ENCODE results near the gene TDRD7. TPM values are rescaled to one million over a fixed set of nuclear protein-coding genes. Genes with fewer than 3 reads are reported as not detected.

Gene TDRD7
- total and polyA plus RNA-seq, 9 of the 15 experiments (the other 6 are each of a cell fraction or from before 2014, with no cell fraction given): 2.2 to 7.7 (median 5.2) TPM

DNA sequence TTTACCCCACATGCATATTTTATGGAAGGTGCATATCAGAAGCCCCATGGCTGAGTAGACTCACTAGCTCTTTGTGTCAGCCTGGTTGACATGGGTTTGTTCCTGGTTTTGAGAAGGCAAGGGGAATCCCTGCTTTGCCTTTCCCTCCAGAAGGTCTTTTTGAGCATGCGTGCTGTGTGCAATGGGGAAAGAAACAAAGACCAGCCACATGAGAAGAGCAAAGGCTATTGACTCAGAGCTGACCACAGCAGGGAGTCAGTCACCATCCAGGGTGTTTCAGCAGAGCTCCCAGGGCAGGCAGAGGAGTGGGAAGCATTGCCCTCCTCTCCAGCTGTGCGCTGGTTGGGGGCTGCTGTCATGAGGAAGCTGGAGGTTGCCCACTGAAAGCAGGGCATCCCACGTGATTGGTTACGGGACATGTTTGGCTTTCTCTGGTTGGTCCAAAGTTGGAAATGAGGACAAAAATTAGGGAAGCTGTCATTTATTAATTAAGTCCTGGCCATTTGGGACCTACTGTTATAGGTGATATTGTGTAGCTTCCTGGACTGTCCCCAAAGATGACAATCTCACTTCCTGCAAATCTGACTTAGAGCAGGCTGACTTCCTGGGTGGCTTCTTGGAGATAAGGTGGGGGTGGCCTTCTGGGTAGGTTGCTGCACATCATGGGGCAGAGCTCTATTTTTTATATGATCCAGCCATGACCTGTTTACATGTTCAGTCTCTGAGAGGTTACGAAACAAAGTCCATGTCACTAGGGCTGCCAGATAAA lies 48.9 kb upstream of the TDRD7 start (continued):
- TF ChIP-seq, protein P1, sequence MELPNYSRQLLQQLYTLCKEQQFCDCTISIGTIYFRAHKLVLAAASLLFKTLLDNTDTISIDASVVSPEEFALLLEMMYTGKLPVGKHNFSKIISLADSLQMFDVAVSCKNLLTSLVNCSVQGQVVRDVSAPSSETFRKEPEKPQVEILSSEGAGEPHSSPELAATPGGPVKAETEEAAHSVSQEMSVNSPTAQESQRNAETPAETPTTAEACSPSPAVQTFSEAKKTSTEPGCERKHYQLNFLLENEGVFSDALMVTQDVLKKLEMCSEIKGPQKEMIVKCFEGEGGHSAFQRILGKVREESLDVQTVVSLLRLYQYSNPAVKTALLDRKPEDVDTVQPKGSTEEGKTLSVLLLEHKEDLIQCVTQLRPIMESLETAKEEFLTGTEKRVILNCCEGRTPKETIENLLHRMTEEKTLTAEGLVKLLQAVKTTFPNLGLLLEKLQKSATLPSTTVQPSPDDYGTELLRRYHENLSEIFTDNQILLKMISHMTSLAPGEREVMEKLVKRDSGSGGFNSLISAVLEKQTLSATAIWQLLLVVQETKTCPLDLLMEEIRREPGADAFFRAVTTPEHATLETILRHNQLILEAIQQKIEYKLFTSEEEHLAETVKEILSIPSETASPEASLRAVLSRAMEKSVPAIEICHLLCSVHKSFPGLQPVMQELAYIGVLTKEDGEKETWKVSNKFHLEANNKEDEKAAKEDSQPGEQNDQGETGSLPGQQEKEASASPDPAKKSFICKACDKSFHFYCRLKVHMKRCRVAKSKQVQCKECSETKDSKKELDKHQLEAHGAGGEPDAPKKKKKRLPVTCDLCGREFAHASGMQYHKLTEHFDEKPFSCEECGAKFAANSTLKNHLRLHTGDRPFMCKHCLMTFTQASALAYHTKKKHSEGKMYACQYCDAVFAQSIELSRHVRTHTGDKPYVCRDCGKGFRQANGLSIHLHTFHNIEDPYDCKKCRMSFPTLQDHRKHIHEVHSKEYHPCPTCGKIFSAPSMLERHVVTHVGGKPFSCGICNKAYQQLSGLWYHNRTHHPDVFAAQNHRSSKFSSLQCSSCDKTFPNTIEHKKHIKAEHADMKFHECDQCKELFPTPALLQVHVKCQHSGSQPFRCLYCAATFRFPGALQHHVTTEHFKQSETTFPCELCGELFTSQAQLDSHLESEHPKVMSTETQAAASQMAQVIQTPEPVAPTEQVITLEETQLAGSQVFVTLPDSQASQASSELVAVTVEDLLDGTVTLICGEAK (IDR thresholded peaks at IDR 0.05): peak; percentile 80
- TF ChIP-seq, protein P1 (CRISPR knock-in tag; IDR thresholded peaks at IDR 0.05): no peak
- no peak for TF ChIP-seq ESRRB (CRISPR knock-in tag; IDR thresholded peaks at IDR 0.05; ENCODE audit: borderline replicate concordance)
- TF ChIP-seq, protein P2, sequence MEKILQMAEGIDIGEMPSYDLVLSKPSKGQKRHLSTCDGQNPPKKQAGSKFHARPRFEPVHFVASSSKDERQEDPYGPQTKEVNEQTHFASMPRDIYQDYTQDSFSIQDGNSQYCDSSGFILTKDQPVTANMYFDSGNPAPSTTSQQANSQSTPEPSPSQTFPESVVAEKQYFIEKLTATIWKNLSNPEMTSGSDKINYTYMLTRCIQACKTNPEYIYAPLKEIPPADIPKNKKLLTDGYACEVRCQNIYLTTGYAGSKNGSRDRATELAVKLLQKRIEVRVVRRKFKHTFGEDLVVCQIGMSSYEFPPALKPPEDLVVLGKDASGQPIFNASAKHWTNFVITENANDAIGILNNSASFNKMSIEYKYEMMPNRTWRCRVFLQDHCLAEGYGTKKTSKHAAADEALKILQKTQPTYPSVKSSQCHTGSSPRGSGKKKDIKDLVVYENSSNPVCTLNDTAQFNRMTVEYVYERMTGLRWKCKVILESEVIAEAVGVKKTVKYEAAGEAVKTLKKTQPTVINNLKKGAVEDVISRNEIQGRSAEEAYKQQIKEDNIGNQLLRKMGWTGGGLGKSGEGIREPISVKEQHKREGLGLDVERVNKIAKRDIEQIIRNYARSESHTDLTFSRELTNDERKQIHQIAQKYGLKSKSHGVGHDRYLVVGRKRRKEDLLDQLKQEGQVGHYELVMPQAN (IDR thresholded peaks at IDR 0.05; ENCODE audit: borderline replicate concordance): no peak
- TF ChIP-seq TEAD4 (IDR thresholded peaks at IDR 0.05; ENCODE audit: low read length): peak; percentile 23; the same call in 1 of the 2 replicates
- TF ChIP-seq TEAD4 (CRISPR knock-in tag; IDR thresholded peaks at IDR 0.05; ENCODE audit: borderline replicate concordance): no peak
- TF ChIP-seq, protein P3, sequence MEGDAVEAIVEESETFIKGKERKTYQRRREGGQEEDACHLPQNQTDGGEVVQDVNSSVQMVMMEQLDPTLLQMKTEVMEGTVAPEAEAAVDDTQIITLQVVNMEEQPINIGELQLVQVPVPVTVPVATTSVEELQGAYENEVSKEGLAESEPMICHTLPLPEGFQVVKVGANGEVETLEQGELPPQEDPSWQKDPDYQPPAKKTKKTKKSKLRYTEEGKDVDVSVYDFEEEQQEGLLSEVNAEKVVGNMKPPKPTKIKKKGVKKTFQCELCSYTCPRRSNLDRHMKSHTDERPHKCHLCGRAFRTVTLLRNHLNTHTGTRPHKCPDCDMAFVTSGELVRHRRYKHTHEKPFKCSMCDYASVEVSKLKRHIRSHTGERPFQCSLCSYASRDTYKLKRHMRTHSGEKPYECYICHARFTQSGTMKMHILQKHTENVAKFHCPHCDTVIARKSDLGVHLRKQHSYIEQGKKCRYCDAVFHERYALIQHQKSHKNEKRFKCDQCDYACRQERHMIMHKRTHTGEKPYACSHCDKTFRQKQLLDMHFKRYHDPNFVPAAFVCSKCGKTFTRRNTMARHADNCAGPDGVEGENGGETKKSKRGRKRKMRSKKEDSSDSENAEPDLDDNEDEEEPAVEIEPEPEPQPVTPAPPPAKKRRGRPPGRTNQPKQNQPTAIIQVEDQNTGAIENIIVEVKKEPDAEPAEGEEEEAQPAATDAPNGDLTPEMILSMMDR (IDR thresholded peaks at IDR 0.05 in 2 of 3, conservative IDR thresholded peaks at IDR 0.05 in 1 of 3; ENCODE audit: insufficient read depth in 2 of 3, low read depth in 1 of 3, low read length in 3 of 3): no peak
- peak; percentile 61 for TF ChIP-seq ARID1B (IDR thresholded peaks at IDR 0.05)

Measured in K562 (cell line).